HEK293T (cell line): Measurements from ENCODE around the gene ZMIZ1.

Experiments used
- ELF4 ChIP-seq: fragments of 450-650 bp; IDR thresholded peaks from 2 replicates; pipeline ENCODE4 v1.6.1; 2017; ENCODE audit warnings: antibody characterized with exemption
- FOXA1 ChIP-seq: fragments of 450-650 bp; IDR thresholded peaks from 2 replicates; pipeline ENCODE4 v1.6.1; 2016; ENCODE audit warnings: mild to moderate bottlenecking
- FOXM1 ChIP-seq: fragments of 450-650 bp; IDR thresholded peaks from 2 replicates; pipeline ENCODE4 v1.6.1; 2017; ENCODE audit warnings: mild to moderate bottlenecking, borderline replicate concordance
- SP1 ChIP-seq: fragments of 450-650 bp; IDR thresholded peaks from 2 replicates; pipeline ENCODE4 v1.6.1; 2017
- SUZ12 ChIP-seq: fragments of 450-650 bp; IDR thresholded peaks from 2 replicates; pipeline ENCODE4 v1.6.1; 2016; ENCODE audit warnings: mild to moderate bottlenecking

DNA sequence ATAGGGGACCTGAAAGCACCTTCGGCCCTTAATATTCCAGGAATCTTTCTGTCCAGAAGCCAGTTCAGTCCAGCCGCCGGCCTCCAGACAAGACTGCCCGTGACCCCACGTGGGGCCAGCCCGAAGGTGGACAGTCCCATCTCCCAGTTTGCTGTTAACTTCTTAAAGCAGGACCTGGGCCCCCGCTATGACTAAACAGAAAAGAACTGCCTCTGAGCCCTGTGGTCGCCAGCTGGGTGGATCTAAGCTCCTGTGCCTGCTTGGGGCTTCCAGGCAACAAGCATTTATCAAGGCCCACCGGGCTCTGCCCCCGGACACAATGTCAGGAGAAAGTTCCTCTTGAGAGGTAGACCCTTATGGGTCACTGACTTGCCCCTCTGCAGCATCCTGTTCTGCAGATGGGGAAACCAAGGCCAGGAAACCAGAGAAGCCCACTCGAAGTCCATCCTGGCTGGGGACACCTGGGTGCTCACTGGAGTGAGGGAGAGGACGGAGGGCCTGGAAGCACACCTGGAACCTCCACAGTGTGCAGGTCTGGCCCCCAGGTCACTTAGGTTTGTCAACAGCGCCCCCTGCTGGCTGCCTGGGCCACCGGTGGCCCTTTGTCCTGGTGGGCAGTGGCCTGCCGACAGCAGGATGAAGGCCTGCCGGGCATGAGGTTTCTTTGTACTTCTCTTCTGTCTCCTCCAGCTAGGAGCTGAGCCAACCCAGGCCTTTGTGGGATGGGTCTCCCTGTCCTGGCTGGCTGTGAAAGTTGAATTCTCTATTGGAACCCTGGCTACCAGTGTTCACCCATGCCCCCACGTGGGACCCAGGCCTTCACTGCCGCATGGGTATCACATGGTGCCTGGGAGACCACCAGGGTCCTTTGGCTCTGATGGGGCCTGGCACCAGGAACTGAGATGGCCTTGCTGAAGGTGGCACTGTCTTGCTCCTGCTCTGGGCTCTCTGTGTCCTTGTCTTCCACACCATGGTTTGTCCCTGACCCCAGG is 128.0 kb downstream of the ZMIZ1 start:
- TF ChIP-seq SP1 (no peak), ELF4 (no peak), FOXM1 (no peak), SUZ12 (no peak), FOXA1 (no peak)
